H9 (cell line): ENCODE data around the gene RUNDC1. TPM values are rescaled to one million over a fixed set of nuclear protein-coding genes. Genes with fewer than 3 reads are reported as not detected.

ENCODE experiments used
- DNase-seq: peaks from one replicate; pipeline ENCODE4 v3.0.0-alpha.2; 2017
- H2AFZ ChIP-seq: one replicate; pipeline ENCODE4 v1.6.1; 2013; ENCODE audit warnings: mild to moderate bottlenecking, low read length, control low read depth, moderate library complexity
- H2AK5ac ChIP-seq: 2 replicates; pipeline ENCODE4 v1.6.1; 2013; ENCODE audit warnings: low read length, control low read depth, mixed read lengths; ENCODE audit not compliant: insufficient read length
- H2BK120ac ChIP-seq: one replicate; pipeline ENCODE4 v1.6.1; 2013; ENCODE audit warnings: low read depth, mild to moderate bottlenecking, low read length, control low read depth, inconsistent platforms; ENCODE audit not compliant: poor library complexity, severe bottlenecking
- H2BK12ac ChIP-seq: 2 replicates; pipeline ENCODE4 v1.6.1; 2013; ENCODE audit warnings: low read length, control low read depth, mixed read lengths, low read depth; ENCODE audit not compliant: insufficient read length
- H2BK15ac ChIP-seq: 2 replicates; pipeline ENCODE4 v1.6.1; 2013; ENCODE audit warnings: low read depth, low read length, control low read depth
- H2BK20ac ChIP-seq: one replicate; pipeline ENCODE4 v1.6.1; 2013; ENCODE audit warnings: low read depth, mild to moderate bottlenecking, low read length, control low read depth, inconsistent platforms; ENCODE audit not compliant: poor library complexity, severe bottlenecking
- H2BK5ac ChIP-seq: 2 replicates; pipeline ENCODE4 v1.6.1; 2013; ENCODE audit warnings: low read length, control low read depth, mixed read lengths; ENCODE audit not compliant: insufficient read length
- H3K14ac ChIP-seq: 2 replicates; pipeline ENCODE4 v1.6.1; 2013; ENCODE audit warnings: low read length, control low read depth; ENCODE audit not compliant: insufficient read depth
- H3K18ac ChIP-seq: 2 replicates; pipeline ENCODE4 v1.6.1; 2013; ENCODE audit warnings: low read depth, mild to moderate bottlenecking, mixed read lengths, low read length, control low read depth; ENCODE audit not compliant: insufficient read length
- H3K23ac ChIP-seq: 2 replicates; pipeline ENCODE4 v1.6.1; 2013; ENCODE audit warnings: low read length, control low read depth, mixed read lengths, low read depth; ENCODE audit not compliant: insufficient read length
- H3K23me2 ChIP-seq: 2 replicates; pipeline ENCODE4 v1.6.1; 2013; ENCODE audit warnings: low read depth, mild to moderate bottlenecking, mixed read lengths, low read length, control low read depth; ENCODE audit not compliant: insufficient read length, poor library complexity, severe bottlenecking
- H3K27ac ChIP-seq: 2 replicates; pipeline ENCODE4 v1.5.1; 2013; ENCODE audit warnings: low read length, control low read depth, mixed read lengths, low read depth; ENCODE audit not compliant: insufficient read length
- H3K27me3 ChIP-seq: 2 replicates; pipeline ENCODE4 v1.6.1; 2013; ENCODE audit warnings: low read length, control low read depth, inconsistent platforms; ENCODE audit not compliant: insufficient read depth
- H3K4ac ChIP-seq: 2 replicates; pipeline ENCODE4 v1.6.1; 2013; ENCODE audit warnings: low read depth, mild to moderate bottlenecking, control low read depth, inconsistent platforms, low read length, moderate library complexity
- H3K4me1 ChIP-seq: 2 replicates; pipeline ENCODE4 v1.6.1; 2013; ENCODE audit warnings: low read length, control low read depth, inconsistent platforms; ENCODE audit not compliant: insufficient read depth
- H3K4me2 ChIP-seq: 2 replicates; pipeline ENCODE4 v1.6.1; 2013; ENCODE audit warnings: low read length, control low read depth, mixed read lengths; ENCODE audit not compliant: insufficient read length, insufficient read depth
- H3K56ac ChIP-seq: 2 replicates; pipeline ENCODE4 v1.6.1; 2013; ENCODE audit warnings: low read depth, mild to moderate bottlenecking, mixed read lengths, low read length, control low read depth; ENCODE audit not compliant: insufficient read length
- H3K79me1 ChIP-seq: 2 replicates; pipeline ENCODE4 v1.6.1; 2013; ENCODE audit warnings: low read depth, mild to moderate bottlenecking, moderate library complexity, low read length, control low read depth, inconsistent platforms; ENCODE audit not compliant: insufficient read depth, poor library complexity, severe bottlenecking
- H3K79me2 ChIP-seq: 2 replicates; pipeline ENCODE4 v1.6.1; 2013; ENCODE audit warnings: low read length, control low read depth, inconsistent platforms; ENCODE audit not compliant: insufficient read depth
- H3K9ac ChIP-seq: 2 replicates; pipeline ENCODE4 v1.6.1; 2013; ENCODE audit warnings: low read length, control low read depth, mixed read lengths; ENCODE audit not compliant: insufficient read length; ENCODE audit errors: extremely low read depth
- H3K9me3 ChIP-seq: one replicate; pipeline ENCODE4 v1.6.1; 2013; ENCODE audit warnings: low read depth, low read length, inconsistent platforms; ENCODE audit not compliant: control insufficient read depth
- H3T11ph ChIP-seq: one replicate; pipeline ENCODE4 v1.6.1; 2013; ENCODE audit warnings: mild to moderate bottlenecking, low read length, control low read depth, inconsistent platforms
- H4K20me1 ChIP-seq: one replicate; pipeline ENCODE4 v1.6.1; 2013; ENCODE audit not compliant: control insufficient read depth, insufficient read length, insufficient read depth
- H4K5ac ChIP-seq: 2 replicates; pipeline ENCODE4 v1.6.1; 2013; ENCODE audit warnings: low read depth, mild to moderate bottlenecking, mixed read lengths, low read length, control low read depth; ENCODE audit not compliant: insufficient read length
- H4K8ac ChIP-seq: replicated peaks from 2 replicates; pipeline ENCODE4 v1.6.1; 2013; ENCODE audit warnings: low read length, control low read depth, mixed read lengths, low read depth; ENCODE audit not compliant: insufficient read length
- H4K91ac ChIP-seq: 2 replicates; pipeline ENCODE4 v1.6.1; 2013; ENCODE audit warnings: low read depth, mild to moderate bottlenecking, moderate library complexity, mixed read lengths, low read length, control low read depth; ENCODE audit not compliant: insufficient read length
- H3K27ac Mint-ChIP-seq, 3 experiments: 2 replicates in 2 of 3; 3 replicates in 1 of 3; pipeline ENCODE4 v1.8.0; 2020 to 2021; ENCODE audit warnings: mixed read lengths in 3 of 3, mild to moderate bottlenecking in 1 of 3, moderate library complexity in 1 of 3
- H3K27me3 Mint-ChIP-seq: 2 replicates; pipeline ENCODE4 v1.8.0; 2021; ENCODE audit warnings: low read depth, mild to moderate bottlenecking, moderate library complexity, mixed read lengths
- H3K36me3 Mint-ChIP-seq, 3 experiments: 2 replicates in 2 of 3; 3 replicates in 1 of 3; pipeline ENCODE4 v1.8.0; 2020 to 2021; ENCODE audit warnings: low read depth in 3 of 3, mixed read lengths in 3 of 3; ENCODE audit not compliant: insufficient read depth in 1 of 3
- H3K4me1 Mint-ChIP-seq, 2 experiments: 2 replicates each; pipeline ENCODE4 v1.8.0; 2020; ENCODE audit warnings: mixed read lengths in 2 of 2
- H3K4me3 Mint-ChIP-seq, 2 experiments: 2 replicates in 1 of 2; 3 replicates in 1 of 2; pipeline ENCODE4 v1.8.0; 2020 to 2021; ENCODE audit warnings: mild to moderate bottlenecking in 2 of 2, mixed read lengths in 2 of 2, moderate library complexity in 1 of 2
- H3K9me3 Mint-ChIP-seq, 2 experiments: 2 replicates in 1 of 2; 3 replicates in 1 of 2; pipeline ENCODE4 v1.8.0; 2020; ENCODE audit warnings: mild to moderate bottlenecking in 2 of 2, mixed read lengths in 2 of 2, moderate library complexity in 1 of 2
- WGBS: extraction: QIAGEN DNeasy Blood & Tissue Kit; methylation state at CpG from one replicate; pipeline ENCODE4 v1.1.7; 2013; ENCODE audit warnings: missing lambda C conversion rate, low lambda C conversion rate, mixed read lengths; ENCODE audit not compliant: insufficient read length; ENCODE audit errors: extremely low coverage; 5-methylcytosine and 5-hydroxymethylcytosine counted together
- total RNA-seq: library from RNA; stranded (reverse); gene quantifications from 2 replicates; pipeline ENCODE4 v1.2.1, GENCODE V29; 2021
- TF ChIP-seq, protein P1 (sequence below): fragments of 200-600 bp; sonication (generic); conservative IDR thresholded peaks from 3 replicates; pipeline ENCODE4 v1.8.0; 2021; ENCODE audit warnings: antibody characterized with exemption, mild to moderate bottlenecking

Gene RUNDC1
- total RNA-seq, 1 experiment from 2014 or later, result 18.8 TPM

DNA sequence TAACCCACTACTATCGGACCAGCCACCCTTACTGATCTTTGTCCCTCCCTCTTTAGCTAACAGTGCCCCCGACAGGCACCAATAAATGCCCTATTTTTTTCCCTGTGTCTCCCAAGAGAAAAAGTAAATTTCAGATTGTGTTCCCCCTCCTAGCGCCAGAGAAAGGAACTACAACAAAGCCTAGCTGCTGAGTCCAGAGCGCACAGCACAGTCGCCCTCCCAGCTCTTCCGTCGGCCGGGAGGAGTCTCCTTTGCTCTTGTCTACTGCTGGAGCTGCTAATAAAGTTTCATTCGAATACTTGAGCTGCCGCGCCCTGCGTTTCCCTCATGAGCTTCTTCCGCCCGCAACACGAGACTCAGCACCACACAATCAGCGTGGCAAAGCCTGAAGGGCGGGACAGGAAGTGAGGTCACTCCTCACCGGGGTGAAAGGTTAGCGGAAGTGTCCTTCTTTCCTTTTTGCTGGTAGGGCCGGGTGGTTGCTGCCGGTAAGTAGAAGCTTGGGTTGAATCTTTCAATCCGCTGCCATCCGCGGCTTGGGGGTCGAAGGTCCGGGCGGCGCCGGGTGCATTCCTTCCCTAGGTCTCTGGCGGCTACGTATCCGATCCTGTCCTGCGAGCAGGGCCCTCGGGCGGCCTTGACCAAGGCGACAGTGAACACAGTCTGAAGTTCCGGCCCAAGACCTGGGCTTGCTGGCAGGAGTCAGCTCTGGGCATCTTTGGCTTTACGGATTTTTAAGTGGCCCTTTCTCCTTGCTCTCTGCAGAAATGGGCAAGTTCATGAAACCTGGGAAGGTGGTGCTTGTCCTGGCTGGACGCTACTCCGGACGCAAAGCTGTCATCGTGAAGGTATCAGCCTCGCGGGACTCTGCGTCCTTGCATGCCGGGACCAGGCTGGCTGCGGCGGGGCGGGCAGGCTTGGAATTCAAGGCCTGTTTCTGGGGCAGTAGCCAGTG lies 17.9 kb downstream of the RUNDC1 start, which contains the start of gene RPL27:
TSS of gene RPL27 (plus strand) at position 436 of the 955 bp plus-strand sequence. CDS start at position 768, 332 bp downstream.
- Histone ChIP-seq H3K79me2 (peaks cover 15% of the 10 kb centered on the region; the same call in 1 of the 2 replicates), H2BK120ac (no peak within 1 kb of the TSS), H2BK12ac (no peak within 1 kb of the TSS), H4K8ac (peak within 1 kb of the TSS; percentile 58), H3K27me3 (no peaks in the 10 kb centered on the region), H3K56ac (peak within 1 kb of the TSS; percentile 38), H3K9me3 (no peaks in the 10 kb centered on the region), H4K20me1 (no peaks in the 10 kb centered on the region), H4K5ac (peak within 1 kb of the TSS; percentile 74), H3T11ph (no peak within 1 kb of the TSS), H3K4ac (peak within 1 kb of the TSS; percentile 40; the same call in 1 of the 2 replicates), H4K91ac (no peak within 1 kb of the TSS), H3K4me1 (no peaks in the 10 kb centered on the region), H2BK5ac (peak within 1 kb of the TSS; percentile 15), H3K79me1 (peaks cover 6% of the 10 kb centered on the region), H2BK20ac (no peak within 1 kb of the TSS), H2AFZ (no peak within 1 kb of the TSS), H3K23me2 (peaks cover 10% of the 10 kb centered on the region), H3K23ac (no peak within 1 kb of the TSS), H3K27ac (peak within 1 kb of the TSS; percentile 13), H3K4me2 (peak within 1 kb of the TSS; percentile 95), H3K14ac (peak within 1 kb of the TSS; percentile 92), H3K18ac (peak within 1 kb of the TSS; percentile 81), H2AK5ac (no peak within 1 kb of the TSS), H2BK15ac (no peak within 1 kb of the TSS), H3K9ac (peak within 1 kb of the TSS; percentile 98)
- peak; percentile 100 for DNase-seq
- H3K9me3 Mint-ChIP-seq, result no peaks in the 10 kb centered on the region; a peak in 1 of 5 replicates
- peaks cover 20 to 25% of the 10 kb centered on the region in 2 experiments for H3K4me1 Mint-ChIP-seq
- H3K27me3 Mint-ChIP-seq, result no peaks in the 10 kb centered on the region
- H3K36me3 Mint-ChIP-seq, result peaks cover 37 to 58% (median 52%) of the 10 kb centered on the region in 3 experiments
- H3K27ac Mint-ChIP-seq, result peak within 1 kb of the TSS; percentile 98 to 100 (median 99)
- no CpG with 5 or more reads among the region's 49 CpGs for WGBS
- H3K4me3 Mint-ChIP-seq, result peak within 1 kb of the TSS; percentile 97 to 98
- TF ChIP-seq, protein P1, sequence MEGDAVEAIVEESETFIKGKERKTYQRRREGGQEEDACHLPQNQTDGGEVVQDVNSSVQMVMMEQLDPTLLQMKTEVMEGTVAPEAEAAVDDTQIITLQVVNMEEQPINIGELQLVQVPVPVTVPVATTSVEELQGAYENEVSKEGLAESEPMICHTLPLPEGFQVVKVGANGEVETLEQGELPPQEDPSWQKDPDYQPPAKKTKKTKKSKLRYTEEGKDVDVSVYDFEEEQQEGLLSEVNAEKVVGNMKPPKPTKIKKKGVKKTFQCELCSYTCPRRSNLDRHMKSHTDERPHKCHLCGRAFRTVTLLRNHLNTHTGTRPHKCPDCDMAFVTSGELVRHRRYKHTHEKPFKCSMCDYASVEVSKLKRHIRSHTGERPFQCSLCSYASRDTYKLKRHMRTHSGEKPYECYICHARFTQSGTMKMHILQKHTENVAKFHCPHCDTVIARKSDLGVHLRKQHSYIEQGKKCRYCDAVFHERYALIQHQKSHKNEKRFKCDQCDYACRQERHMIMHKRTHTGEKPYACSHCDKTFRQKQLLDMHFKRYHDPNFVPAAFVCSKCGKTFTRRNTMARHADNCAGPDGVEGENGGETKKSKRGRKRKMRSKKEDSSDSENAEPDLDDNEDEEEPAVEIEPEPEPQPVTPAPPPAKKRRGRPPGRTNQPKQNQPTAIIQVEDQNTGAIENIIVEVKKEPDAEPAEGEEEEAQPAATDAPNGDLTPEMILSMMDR, result peak; percentile 89
